Measurements from ENCODE around the gene SLC38A2.

GRCh38 chr12:46384451-46385309, 12.1 kb upstream of the SLC38A2 start:
- TF ChIP-seq HDGF (IDR thresholded peaks at IDR 0.05; ENCODE audit: borderline replicate concordance) (no peak), NFRKB (IDR thresholded peaks at IDR 0.05) (no peak), ELF4 (IDR thresholded peaks at IDR 0.05) (no peak), SUZ12 (IDR thresholded peaks at IDR 0.05) (no peak), PKNOX1 (IDR thresholded peaks at IDR 0.05) (no peak), FOXK2 (IDR thresholded peaks at IDR 0.05) (no peak), L3MBTL2 (conservative IDR thresholded peaks at IDR 0.05) (no peak), FOXM1 (IDR thresholded peaks at IDR 0.05; ENCODE audit: borderline replicate concordance) (no peak), LEF1 (IDR thresholded peaks at IDR 0.05; ENCODE audit: borderline replicate concordance) (no peak), FOXA1 (IDR thresholded peaks at IDR 0.05) (no peak)
